ENCODE data around the gene TIMP2.
"Not testable (repeated sequence)": the region's sequence is repeated elsewhere in the genome, so short reads cannot be mapped to it uniquely, and the experiment has no call there.

TIMP2 gene, protein sequence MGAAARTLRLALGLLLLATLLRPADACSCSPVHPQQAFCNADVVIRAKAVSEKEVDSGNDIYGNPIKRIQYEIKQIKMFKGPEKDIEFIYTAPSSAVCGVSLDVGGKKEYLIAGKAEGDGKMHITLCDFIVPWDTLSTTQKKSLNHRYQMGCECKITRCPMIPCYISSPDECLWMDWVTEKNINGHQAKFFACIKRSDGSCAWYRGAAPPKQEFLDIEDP

DNA sequence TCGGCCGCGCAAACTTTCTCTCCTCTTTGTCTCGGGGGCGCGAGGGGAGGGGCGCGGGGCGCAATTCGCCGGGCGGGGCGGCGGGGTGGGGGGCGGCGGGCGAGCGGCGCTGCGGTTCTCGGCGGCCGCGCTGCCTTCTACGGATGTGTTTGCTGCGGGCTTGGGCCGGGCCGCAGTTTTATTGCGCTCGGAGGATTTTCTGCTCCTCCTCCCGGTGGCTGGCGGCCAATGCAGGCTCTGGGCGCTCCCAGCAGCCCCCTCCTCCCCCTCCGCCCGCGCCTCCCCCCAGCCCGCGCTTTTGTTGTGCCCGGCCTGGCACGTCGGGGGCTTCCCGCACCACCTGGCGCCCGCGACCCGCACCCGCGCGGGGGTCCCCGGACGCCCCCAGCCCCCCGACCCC, at the start of gene TIMP2:
Gene TIMP2 (minus strand): TSS at position 154 of the 400 bp plus-strand sequence. CDS start 299 bp downstream, outside the sequence.
- DNase-seq: no peak

DNA sequence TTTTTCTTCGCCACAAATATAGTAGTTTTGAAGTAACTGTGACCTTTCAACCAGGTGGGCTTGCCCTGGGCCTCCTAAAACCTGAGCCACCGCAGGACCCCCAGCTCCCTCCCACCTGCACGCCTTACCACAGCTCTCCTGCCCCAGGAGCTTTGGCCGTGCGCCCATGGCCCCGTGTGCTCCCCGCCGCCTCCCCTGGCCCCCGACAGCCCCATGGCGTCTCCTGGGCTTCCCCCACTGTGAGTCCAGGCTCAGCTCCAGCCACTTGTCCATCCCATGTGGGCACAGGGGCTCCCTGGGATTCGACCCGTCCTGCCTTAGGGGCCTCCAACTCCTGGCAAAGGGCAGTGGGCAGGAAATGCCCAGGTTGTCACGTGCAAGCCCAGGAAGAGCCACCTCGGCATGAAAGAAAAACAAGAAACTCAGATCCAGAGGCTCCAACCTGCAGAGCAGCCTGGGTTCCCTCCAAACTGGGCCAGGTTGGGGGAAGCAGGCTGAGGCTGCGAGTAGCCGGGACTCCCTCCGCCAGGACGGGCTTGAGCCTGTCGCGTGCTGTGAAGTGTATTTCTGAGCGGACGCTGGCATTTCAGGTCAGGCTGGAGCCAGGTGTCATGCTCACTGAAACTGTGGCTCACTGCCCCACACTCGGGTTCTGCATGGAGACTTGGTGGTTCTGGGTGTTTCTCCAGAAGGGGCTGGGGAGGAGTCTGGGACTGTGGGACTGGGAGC, 48.8 kb upstream of the TIMP2 start:
- DNase-seq: no peak

GRCh38 chr17:78973196-78973595, 48.0 kb upstream of the TIMP2 start:
- DNase-seq: no peak

GRCh38 chr17:78972507-78973105, 47.4 kb upstream of the TIMP2 start:
- DNase-seq: no peak

GRCh38 chr17:78971756-78972506, 46.7 kb upstream of the TIMP2 start:
- DNase-seq: no peak

DNA sequence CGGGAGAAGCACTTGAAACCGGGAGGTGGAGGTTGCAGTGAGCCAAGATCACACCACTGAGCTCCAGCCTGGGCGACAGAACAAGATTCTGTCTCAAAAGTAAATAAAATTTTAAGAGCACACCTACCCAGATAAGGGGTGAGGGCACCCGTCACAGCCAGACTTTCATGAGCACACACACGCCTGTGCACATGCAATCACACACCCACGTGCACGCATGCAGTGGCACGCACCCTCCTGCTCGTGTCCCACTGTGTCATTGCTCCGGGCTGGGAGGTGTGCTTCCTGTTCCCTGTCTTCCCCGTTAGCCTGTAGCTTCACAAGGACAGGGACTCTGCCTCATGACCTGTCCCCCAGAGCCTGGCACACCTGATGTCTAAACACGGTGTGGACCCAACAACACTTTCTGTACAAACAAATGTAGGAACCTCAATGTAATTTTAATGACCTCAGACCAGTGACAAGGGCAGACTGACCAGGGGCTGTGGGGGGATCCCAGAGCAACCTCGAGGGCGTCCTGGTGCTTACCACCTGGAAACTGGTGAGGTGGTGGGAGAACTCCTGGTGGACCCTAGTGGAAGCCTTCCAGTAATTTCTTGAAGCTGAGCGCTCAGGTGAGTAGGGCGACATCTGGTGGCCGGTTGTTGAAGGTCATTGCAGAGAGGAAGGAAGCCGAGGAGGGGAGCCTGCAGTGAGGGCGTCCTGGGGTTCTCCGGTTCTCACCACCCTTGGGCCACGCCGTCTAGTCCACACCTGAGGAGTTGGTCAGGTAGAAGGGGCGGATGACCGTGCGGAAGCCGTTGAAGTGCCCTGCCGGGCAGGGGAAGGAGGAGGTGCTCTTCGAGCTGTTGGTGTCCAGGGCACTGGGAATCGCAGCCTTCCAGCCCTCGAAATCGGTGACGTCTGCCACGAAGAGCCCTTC, 45.9 kb upstream of the TIMP2 start:
- DNase-seq: no peak

GRCh38 chr17:78969865-78970264, 44.7 kb upstream of the TIMP2 start:
- DNase-seq: no peak

- DNase-seq: no peak
These were observed 42.7 kb upstream of the TIMP2 start for GRCh38 chr17:78967782-78968362.

DNA sequence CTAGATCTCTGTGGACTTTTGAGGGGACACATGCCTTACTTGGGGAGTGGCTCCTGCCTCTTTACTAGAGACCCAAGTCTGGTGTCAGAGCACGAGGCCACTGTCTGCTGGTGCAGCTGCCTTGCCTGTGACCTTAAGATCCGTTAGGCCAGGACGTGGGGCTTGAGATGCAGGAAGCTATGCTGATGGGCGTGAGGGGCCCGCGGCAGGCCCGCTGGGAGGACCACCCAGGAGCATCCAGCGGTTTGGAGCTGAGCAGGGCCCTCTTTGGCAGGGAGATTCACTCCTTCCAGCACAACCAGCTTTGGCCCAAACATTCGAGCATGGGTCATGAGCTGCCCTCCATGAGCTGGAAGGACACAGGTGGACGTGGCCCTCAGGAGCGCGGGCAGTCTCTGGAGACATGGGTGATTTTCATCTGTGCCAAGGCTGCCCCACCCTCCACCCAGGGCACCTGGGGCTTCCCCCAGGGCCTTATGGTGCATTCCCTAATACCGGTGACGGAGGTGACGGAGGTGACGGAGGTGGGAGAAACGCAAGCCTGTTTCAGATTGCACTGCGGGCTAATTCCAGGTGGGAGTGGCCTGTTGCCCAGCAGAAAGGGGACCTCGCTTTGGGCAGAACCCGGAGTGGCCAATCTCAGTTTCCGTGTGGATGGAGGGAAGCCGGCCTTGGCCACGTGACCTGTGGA, 41.9 kb upstream of the TIMP2 start:
- no peak for DNase-seq

DNA sequence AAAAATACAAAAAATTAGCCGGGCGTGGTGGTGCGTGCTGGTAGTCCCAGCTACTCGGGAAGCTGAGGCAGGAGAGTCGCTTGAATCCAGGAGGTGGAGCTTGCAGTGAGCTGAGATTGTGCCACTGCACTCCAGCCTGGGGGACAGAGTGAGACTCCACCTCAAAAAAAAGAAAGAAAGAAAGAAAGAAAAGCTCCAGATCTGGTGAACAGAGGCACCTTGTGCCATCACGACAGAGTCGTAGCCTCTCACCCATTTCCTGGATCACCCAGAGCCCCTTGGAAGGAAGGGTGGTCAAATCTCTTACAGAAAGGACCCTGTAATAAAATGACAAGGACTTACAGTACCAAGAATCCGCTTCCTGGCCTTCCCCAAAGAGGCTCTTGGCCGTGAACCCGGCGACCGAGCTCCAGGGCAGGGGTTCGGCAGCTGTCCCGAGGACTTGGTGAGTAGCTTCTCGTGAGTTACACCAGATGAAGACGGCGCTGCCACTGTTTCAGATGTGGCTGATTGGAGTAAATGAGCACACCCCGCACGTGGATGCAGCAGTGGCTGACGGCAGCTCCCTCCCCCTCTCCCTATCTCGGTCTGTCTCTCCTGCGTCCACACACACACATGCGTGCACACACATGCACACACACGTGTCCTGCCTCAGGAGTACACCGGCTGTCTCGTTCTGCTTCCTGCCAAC, 41.1 kb upstream of the TIMP2 start:
- DNase-seq: no peak

- DNase-seq: no peak
These were observed 40.3 kb upstream of the TIMP2 start for GRCh38 chr17:78965491-78965924.

- no peak for DNase-seq
These were observed 38.2 kb upstream of the TIMP2 start for GRCh38 chr17:78963378-78963777.

GRCh38 chr17:78962984-78963348, 37.8 kb upstream of the TIMP2 start:
- not testable (repeated sequence) for DNase-seq

GRCh38 chr17:78962345-78962983, 37.3 kb upstream of the TIMP2 start:
- DNase-seq: no peak

DNA sequence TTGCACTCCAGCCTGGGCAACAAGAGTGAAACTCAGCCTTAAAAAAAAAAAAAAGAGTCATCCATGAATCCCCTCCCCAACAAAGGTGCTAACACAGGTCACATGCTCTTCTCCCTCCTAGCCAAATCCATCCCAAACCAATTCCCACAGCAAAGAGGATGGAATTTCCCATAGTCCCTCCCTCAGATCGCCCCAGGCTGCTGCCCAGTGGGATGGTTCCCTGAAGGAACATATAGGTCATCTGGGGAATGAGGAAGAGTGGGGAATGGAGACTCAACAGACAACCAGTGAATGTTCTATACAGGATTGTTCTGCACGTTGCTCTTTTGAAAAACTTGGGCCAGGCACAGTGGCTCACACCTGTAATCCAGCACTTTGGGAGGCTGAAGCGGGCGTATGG, 36.4 kb upstream of the TIMP2 start:
- no peak for DNase-seq

GRCh38 chr17:78960928-78961327, 35.7 kb upstream of the TIMP2 start:
- DNase-seq: no peak

- DNase-seq: no peak
These were observed 34.6 kb upstream of the TIMP2 start for GRCh38 chr17:78959803-78960202.

GRCh38 chr17:78958641-78959127, 33.5 kb upstream of the TIMP2 start:
- DNase-seq: no peak

- no peak for DNase-seq
These were observed 31.9 kb upstream of the TIMP2 start for GRCh38 chr17:78957128-78957527.

- DNase-seq: no peak
These were observed 31.1 kb upstream of the TIMP2 start for GRCh38 chr17:78956254-78956653.

Data from cortex of kidney (tissue), 1 donor.